Raji (cell line): Measurements from ENCODE around the gene B3GALT6.

Experiments
- POLR2A ChIP-seq: IDR thresholded peaks from 2 replicates; pipeline ENCODE4 v1.6.1; 2011; ENCODE audit warnings: low read depth, low read length, control low read depth; ENCODE audit not compliant: insufficient read depth

Gene B3GALT6

GRCh38 chr1:1219341-1219740 lies 12.7 kb upstream of the B3GALT6 start:
- TF ChIP-seq POLR2A = no peak

- no peak for TF ChIP-seq POLR2A
Observed at GRCh38 chr1:1220197-1220596, 11.8 kb upstream of the B3GALT6 start.

GRCh38 chr1:1221887-1222574 lies 10.0 kb upstream of the B3GALT6 start:
- TF ChIP-seq POLR2A = no peak

DNA sequence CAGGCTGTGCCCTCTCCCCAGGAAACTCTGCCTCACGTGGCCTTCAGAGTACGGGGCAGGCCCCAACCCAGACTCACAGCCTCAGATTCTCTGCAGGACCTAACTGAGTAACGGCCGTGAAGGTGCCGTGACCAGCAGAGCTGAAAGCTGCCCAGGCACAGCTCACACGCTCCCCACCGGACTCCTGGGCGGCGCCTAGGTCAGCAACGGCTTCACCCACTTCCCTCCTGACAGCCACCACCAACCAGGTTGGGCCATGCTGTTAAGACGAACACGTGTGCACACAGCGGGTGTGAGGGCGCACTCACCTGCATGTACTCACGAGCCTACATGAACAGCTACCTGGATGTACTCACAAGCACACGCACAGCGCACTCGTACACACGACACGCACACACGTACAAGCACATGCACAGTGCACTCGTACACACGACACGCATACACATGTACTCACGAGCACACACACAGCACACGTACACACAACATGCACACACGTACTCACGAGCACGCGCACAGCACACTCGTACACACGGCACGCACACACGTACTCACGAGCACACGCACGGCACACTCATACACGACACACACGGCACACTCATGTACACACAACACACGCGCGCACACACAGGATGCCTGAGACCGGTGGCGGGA lies 9.3 kb upstream of the B3GALT6 start:
- TF ChIP-seq POLR2A = no peak

GRCh38 chr1:1223321-1223720 lies 8.7 kb upstream of the B3GALT6 start:
- no peak for TF ChIP-seq POLR2A

DNA sequence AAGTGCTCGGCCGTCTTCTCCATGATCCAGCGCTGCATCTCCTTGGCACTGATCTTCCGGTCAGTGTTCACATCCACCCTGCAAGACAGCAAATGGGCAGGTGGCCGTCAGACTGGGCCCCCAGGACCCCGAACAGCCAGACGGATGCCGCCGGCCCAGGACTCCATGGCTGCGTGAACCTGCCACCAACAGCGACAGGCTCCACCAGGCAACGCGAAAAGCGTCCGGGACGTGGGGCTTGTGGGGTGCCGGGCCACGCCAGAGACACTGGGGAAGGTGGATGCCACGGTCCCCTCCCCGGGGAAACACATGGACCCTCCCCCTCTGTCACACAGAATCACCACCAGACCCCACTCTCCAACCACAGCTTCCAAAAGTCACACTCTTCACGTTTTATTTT lies 8.1 kb upstream of the B3GALT6 start:
- no peak for TF ChIP-seq POLR2A

DNA sequence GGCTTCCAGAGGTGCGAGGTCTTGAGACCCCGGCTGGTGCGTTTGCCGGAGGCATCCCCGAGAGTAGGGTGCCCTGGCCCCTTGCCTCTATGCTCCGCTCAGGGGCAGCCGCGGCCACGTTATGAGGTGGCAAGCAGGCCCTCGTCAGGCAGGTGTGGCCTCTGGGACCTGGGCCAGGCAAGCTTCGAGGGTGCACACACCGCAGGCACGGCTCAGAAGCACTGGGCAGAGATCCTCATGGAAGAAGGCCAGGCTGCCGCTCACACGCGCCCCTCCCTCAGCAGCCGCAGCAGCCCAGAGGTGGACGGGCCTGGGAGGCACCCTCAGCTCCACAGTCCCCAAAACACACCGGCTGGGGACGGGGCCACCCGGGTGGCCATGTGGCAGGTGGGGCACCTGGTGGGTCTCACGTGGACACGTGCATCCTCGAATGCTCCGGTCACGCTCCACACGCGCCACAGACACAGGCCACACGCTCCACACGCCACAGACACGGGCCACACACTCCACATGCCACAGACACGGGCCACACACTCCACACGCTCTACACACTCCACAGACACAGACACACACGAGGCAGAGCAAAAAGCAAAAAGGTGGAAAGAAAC lies 6.7 kb upstream of the B3GALT6 start:
- TF ChIP-seq POLR2A = no peak

DNA sequence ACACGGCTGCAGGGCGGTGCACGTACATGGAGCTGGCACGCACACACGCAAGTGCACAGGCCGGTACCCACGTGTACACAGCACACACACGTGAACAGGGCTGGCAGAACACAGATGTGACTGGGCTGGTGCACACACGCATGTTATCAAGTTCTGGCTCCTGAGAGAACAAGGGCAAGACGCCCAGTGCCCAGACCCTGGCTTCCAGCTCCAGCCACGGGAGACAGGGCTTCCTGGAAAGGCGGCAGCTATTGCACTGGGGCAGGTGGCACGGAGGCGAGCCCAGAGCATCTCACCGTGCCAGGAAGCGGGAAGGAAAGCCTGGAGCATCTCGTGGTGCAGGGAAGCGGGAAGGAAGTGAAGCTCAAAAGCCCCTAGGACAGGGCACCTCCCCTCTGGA lies 6.1 kb upstream of the B3GALT6 start:
- no peak for TF ChIP-seq POLR2A

DNA sequence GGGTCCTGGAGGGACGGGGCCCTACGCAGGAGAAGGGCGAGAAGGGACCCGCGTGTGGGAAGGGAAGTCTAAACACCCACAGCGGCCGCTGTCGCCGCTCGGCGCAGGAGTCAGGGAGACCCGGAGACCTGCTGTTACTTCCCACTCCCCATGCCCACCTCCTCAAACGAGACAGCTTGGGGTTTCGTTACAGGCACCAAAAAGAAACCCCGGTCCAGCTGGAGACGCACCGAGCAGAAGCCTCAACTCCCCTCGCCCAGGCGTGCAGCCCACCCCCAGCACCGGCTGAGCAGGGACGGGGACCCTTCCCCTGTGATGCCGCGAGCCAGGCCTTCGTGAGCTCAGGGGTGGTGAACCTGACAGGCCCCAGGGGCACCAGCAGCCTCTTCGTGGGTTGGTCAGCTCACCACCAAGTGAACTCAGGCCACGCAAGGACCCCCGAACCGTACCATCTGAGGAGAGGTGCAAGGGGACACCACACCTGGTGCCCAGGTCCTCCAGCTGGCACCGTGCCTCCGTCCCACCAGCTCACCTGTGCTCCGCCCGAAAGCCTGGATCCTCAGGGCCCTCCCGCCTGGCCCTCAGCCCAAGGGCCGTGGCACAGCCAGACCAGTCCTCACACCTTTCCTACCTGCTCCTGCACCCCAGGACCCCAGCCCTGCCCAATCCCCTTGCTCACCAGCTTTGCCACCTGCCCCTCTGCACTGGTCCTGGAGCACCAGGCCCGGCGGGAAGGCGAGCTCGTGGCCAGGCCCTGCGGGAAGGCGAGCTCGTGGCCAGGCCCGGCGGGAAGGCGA lies 5.3 kb upstream of the B3GALT6 start:
- TF ChIP-seq POLR2A = no peak

- no peak for TF ChIP-seq POLR2A
Observed at GRCh38 chr1:1227386-1227785, 4.7 kb upstream of the B3GALT6 start.

GRCh38 chr1:1228187-1228586 lies 3.9 kb upstream of the B3GALT6 start:
- no peak for TF ChIP-seq POLR2A

DNA sequence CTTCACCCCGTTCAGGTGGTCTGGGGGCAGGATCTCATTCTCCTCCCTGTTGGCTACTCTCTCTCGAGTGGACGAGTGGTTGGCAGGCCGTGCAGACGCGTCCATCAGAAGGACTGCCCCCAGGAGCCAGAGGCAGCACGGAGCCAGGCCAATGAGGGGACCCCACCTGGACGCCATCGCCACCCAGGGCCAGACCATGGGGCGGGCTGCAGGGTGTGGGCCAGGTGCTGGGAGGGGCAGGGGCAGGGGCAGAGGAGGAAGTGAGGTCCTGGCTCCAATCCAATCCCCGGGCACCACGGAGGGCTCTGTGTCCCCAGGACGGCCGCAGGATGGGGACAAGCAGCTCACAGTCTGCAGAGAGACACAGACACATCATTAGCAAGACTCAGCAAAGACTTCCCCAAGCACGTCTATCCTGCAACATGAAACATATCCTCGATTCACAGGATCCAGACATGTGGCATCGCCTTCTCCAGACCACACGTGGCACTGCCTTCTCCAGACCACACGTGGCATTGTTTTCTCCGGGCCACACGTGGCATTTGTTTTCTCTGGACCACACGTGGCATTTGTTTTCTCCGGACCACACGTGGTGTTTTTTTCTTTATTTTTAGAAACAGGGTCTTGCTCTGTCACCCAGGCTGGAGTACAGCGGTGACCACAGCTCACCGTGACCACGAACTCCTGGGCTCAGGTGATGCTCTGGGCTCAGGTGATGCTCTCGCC lies 3.3 kb upstream of the B3GALT6 start:
- TF ChIP-seq POLR2A = no peak

DNA sequence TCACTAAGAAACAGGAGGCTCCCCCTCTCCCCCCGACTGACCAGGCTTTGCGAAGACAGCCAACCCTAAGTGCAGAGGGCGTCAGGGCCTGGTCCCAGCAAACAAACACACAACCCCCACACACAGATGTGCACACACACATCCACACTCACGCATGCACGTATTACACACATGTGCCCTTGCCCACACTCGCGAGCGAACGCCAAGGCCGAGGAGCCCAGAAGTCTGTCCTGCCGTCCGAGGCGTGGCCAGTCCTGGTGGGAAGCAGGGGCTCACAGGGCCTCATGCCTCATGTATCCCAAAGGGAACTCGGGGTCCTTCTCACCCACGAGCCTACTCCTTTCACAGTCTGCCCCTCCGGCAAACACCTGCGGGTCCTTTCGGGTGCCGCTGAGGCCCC lies 2.3 kb upstream of the B3GALT6 start:
- no peak for TF ChIP-seq POLR2A

- no peak for TF ChIP-seq POLR2A
Observed at GRCh38 chr1:1230656-1231399, 1.2 kb upstream of the B3GALT6 start.

DNA sequence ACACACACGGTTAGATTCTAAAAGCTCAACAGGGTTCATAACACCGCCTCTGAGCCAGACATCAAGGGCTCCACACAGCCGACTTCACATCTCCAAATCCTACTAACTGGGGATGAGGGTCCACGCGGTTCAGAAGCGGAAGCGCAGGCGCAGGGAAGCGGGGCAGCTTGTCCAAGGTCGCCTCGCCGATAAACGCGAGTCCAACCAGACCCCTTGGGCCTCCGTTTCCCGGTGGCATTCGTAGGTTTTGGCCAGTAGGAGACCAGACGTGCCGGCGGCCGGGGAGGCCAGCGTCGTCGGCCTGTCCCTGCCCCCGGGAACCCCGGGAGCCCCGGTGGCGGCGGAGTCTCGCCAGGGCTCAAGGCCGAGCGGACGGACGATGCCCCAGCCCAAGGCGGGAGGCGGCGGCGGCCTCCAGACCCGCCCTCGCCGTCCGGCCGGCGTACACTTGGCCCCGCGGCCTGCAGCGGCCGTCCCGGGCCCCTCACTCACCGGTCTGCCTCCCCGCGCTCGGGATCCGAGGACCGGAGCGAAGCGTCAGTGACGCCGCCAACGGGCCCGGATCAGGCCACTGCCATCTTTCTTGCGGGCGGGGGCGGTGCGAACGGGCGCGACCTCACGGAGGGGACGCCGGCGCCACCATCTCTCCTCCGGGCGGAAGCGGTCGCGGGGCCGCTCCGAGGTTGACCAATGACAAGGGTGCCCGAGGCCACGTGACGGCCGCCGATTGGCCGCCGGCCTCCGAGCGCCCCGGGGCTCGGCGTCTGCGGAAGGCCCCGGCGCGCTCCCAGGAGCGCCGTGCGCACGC lies 433 bp upstream of the B3GALT6 start, which contains the start of gene SDF4:
Gene SDF4 (minus strand): TSS at position 602 of the 808 bp plus-strand sequence. CDS start 3,229 bp downstream, outside the sequence.
- peak; percentile 83 for TF ChIP-seq POLR2A
